K562 (cell line): Measurements from ENCODE around the gene PRICKLE3. TPM values are rescaled to one million over a fixed set of nuclear protein-coding genes. Genes with fewer than 3 reads are reported as not detected.

ENCODE experiments used
- GTF2A2 ChIP-seq: IDR thresholded peaks from 2 replicates; pipeline ENCODE4 v1.6.1; 2016; ENCODE audit warnings: mild to moderate bottlenecking, missing genetic modification characterization, missing compliant biosample characterization
- KAT8 ChIP-seq: fragments of 450-650 bp; IDR thresholded peaks from 2 replicates; pipeline ENCODE4 v1.6.1; 2016; ENCODE audit warnings: low read depth, mild to moderate bottlenecking
- NFIC ChIP-seq: fragments of 450-650 bp; IDR thresholded peaks from 2 replicates; pipeline ENCODE4 v1.6.1; 2017; ENCODE audit warnings: mild to moderate bottlenecking, inconsistent platforms
- PATZ1 ChIP-seq: fragments of 250-450 bp; sonication (Bioruptor Pico); IDR thresholded peaks from 2 replicates; pipeline ENCODE4 v1.5.0; 2020; ENCODE audit warnings: mild to moderate bottlenecking, borderline replicate concordance
- RFX5 ChIP-seq: IDR thresholded peaks from 2 replicates; pipeline ENCODE4 v1.6.1; 2011; ENCODE audit warnings: low read depth, mild to moderate bottlenecking, improper control_type of control experiment, low read length
- ZBTB1 ChIP-seq: sonication (generic); formaldehyde crosslinking; IDR thresholded peaks from 2 replicates; pipeline ENCODE4 v1.8.1; 2023; ENCODE audit warnings: missing genetic modification reagents, low read depth, mild to moderate bottlenecking, borderline replicate concordance
- ZBTB40 ChIP-seq, 2 experiments: fragments of 450-650 bp in 1 of 2; sonication (generic) in 1 of 2; formaldehyde crosslinking in 1 of 2; IDR thresholded peaks; 2 replicates each; pipeline versions ENCODE4 v1.7.1 to v1.9.0; 2016 to 2022; ENCODE audit warnings: inconsistent platforms in 1 of 2, mild to moderate bottlenecking in 1 of 2, missing genetic modification reagents in 1 of 2
- ZFPM2 ChIP-seq: fragments of 250-450 bp; sonication (Bioruptor Pico); IDR thresholded peaks from 2 replicates; pipeline ENCODE4 v1.5.1; 2022; ENCODE audit warnings: mild to moderate bottlenecking
- ZFX ChIP-seq: sonication (generic); formaldehyde crosslinking; IDR thresholded peaks from 2 replicates; pipeline ENCODE4 v1.8.0; 2022; ENCODE audit warnings: mild to moderate bottlenecking, missing genetic modification reagents, moderate library complexity
- ZNF134 ChIP-seq: fragments of 250-450 bp; sonication (Bioruptor Pico); conservative IDR thresholded peaks from 2 replicates; pipeline ENCODE4 v1.4.0; 2020
- ZNF431 ChIP-seq: sonication (generic); formaldehyde crosslinking; IDR thresholded peaks from 2 replicates; pipeline ENCODE4 v1.8.0; 2022; ENCODE audit warnings: mild to moderate bottlenecking, missing genetic modification reagents
- ZNF561 ChIP-seq: fragments of 450-650 bp; formaldehyde crosslinking; conservative IDR thresholded peaks from 2 replicates; pipeline ENCODE4 v1.4.0; 2020; ENCODE audit warnings: mild to moderate bottlenecking, moderate library complexity
- ZNF75A ChIP-seq: fragments of 450-650 bp; formaldehyde crosslinking; IDR thresholded peaks from 2 replicates; pipeline ENCODE4 v1.4.0; 2020; ENCODE audit warnings: mild to moderate bottlenecking
- polyA plus RNA-seq, 8 experiments: library from polyadenylated mRNA; depleted of rRNA in 4 of 8; stranded (reverse) in 5 of 8; unstranded in 3 of 8; fragments of >200 nt; fragmentation: Nextera tagmentation in 2 of 8; fragmentation: Illumina TruSeq in 1 of 8; extraction: Ambion mirVana in 2 of 8; extraction: Trizol in 1 of 8; gene quantifications; 2 replicates each; pipeline versions ENCODE4 v1.2.1 to v1.2.3, GENCODE V29; 2011 to 2014; ENCODE audit warnings: inconsistent platforms in 1 of 8, missing spikeins in 1 of 8
- total RNA-seq, 7 experiments: library from RNA; depleted of rRNA in 6 of 7; stranded (reverse); fragments of >200 nt in 6 of 7; fragmentation: Illumina TruSeq in 2 of 7; extraction: Trizol in 2 of 7; gene quantifications; 2 replicates each; pipeline versions ENCODE4 v1.2.1 to v1.2.3, GENCODE V29; 2011 to 2021; ENCODE audit warnings: low replicate concordance in 1 of 7

PRICKLE3 gene
- total and polyA plus RNA-seq, 9 of the 15 experiments (the other 6 are each of a cell fraction or from before 2014, with no cell fraction given): 1.1 to 44.3 (median 14.0) TPM

GRCh38 chrX:49155900-49156837 lies 30.0 kb downstream of the PRICKLE3 start (continued):
- TF ChIP-seq PATZ1 (CRISPR knock-in tag) (peak; percentile 23; the same call in 1 of the 2 replicates), ZNF431 (CRISPR knock-in tag) (peak; percentile 78; the same call in 1 of the 2 replicates), ZNF75A (CRISPR knock-in tag) (no peak), RFX5 (no peak), NFIC (0 out of 2 replicates have a peak, but pooled peaks have one; percentile 16), KAT8 (no peak), ZBTB1 (CRISPR knock-in tag) (no peak; the same call in 1 of the 2 replicates), GTF2A2 (tag) (no peak), ZFPM2 (CRISPR knock-in tag) (no peak), ZNF134 (CRISPR knock-in tag) (no peak), ZBTB40 (IDR thresholded peaks at IDR 0.05) (no peak), ZBTB40 (CRISPR knock-in tag; IDR thresholded peaks at IDR 0.05) (0 out of 2 replicates have a peak, but pooled peaks have one; percentile 36), ZNF561 (CRISPR knock-in tag) (no peak), ZFX (peak; percentile 95)
